Skin of body (tissue), 2 donors: ENCODE measurements around the gene INMT. TPM values are rescaled to one million over a fixed set of nuclear protein-coding genes. Genes with fewer than 3 reads are reported as not detected.

ENCODE experiments used
- DNase-seq: peaks from one replicate; lab custom pipeline; 2025; lab: John Stamatoyannopoulos, UW
- total RNA-seq: library from RNA; depleted of rRNA; stranded (reverse); fragments of >200 nt; gene quantifications from one replicate; pipeline ENCODE4 v1.2.3, GENCODE V29; 2014

The INMT gene
- total RNA-seq, 1 donor from 2014 or later = 5.9 TPM

DNA sequence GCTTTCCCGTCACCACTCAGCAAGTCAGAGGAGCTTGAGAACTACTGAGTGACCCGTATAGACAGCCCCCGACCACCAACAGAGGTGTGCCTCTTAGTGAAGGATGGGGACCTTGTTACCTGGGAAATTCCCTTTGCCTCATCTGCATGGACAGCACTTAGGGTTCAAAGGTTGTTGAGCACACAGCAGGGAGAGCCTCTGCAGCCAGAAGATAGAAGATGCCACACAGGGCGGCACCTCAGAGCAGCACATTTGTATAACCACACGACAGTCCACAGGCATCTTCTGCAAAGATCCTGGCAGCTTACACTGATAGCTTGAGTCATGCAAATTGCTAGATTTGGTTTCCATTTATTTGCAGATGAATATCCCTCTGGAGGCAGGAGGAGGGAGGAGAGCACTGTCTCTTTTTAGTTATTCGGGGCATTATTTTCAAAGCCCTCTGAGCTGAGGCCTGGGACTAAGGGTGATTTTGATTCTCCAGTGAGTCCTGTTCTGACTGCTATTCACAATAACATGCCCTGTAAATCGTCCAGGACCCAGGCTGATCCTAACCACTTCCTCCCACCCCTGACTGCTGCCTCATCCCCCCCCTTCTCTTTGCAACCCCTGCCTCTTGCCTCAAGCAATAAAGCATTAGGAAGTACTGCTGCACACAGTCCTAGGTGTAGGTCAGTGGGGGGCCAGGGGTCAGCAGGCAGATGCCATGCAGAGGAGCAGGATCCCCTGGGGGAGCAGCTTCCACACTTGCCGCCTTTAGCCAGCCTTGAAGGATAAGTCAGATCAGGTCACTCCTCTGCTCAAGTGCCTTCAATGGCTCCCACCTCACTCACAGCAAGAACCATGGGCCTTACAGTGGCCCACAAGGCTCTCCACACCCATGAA is 24.6 kb upstream of the INMT start:
- no peak for DNase-seq

DNA sequence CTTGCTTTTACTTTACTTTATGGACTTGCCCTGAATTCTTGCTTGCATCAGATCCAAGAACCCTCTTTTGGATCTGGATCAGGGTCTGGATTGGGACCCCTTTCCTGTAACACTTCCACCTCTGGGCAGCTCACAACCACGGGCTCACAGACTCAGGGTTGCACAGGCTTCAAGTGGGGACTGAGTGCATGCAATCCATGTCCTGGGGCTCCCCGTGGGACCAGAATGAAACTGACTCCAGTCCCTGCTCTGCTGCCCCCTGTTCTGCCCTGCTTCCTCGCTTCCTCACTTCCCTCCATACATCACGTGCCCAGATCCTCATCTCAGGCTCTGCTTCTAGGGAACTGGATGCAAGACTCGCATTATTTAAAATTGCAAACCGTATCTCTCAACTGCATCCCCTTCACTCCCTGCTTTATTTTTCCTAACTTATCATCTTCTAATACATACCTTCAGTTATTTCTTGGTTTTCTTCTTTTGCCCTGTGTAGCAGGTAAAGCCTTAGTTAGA is 23.3 kb upstream of the INMT start:
- no peak for DNase-seq

DNA sequence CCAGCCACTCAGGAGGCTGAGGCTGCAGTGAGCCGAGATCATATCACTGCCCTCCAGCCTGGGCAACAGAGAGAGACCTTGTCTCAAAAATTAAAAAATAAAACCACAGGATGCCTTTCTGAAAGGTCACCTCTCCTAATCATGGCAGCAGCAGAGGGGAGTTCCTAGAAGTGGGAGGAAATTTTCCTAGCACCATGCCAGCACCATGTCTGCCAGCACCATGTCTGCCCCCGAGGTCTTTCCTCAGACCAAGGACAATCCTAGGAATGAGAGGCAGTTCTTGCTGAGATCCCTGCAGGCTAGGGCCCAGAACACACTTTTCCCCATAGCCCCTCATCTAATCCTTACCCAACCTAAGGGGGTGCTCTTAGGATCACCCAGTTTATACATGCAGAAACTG is 22.3 kb upstream of the INMT start:
- no peak for DNase-seq

DNA sequence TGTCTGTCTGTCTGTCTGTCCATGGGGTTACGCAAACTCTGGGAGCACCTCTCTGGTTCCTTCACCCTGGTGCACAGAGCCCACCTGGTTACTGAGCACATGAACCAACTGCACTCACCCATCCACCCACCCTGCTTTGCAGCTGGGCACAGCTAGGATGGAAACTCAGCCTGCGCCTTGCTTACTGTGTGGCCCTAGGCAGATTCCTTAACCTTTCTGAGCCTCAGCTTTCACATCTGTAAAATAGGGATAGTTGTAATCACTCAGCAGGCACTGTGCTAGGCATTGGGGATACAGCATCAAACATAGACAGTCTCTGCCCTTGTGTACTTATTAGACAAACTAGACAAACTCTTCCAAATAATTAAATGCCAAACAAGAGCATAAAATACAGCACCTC is 21.8 kb upstream of the INMT start:
- DNase-seq = no peak

DNA sequence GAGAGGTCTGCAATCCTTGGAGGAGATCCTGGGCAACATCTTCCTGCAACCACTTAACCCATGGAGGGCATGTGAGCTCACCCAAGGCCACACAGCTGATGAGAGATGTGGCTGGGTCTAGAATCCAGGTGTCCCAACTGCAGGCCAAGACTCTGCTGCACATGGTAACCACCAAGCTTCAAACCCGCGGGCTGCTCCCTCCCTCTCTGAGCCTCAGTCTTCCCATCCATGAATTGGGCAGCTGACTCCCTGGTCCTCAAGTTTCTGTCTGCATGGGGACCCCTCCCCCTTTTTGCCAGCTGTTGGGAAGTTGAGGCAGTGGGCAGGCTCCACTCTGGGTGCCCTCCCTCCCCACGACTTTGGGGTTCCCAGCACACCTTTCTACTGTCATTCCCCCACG is 20.9 kb upstream of the INMT start:
- DNase-seq = no peak

DNA sequence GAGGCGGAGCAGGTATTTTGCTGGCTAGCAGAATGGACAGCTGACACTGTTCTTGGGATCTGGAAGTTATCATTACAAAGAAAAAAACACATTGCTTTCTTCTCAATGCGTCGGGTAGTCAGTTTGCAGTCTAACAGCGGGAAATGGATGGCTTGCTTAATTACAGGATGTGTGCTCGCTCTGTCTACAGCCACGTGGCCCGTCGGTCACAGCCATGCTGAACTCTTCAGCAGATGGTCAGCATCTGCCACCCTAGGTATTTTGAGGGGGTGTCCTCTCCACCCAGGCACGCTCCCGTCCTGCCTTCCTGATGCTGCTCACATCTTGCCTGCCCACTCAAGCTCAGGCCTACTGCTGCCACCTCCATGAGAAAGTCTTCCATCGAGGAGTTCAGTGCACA is 20.4 kb upstream of the INMT start:
- DNase-seq = no peak

DNA sequence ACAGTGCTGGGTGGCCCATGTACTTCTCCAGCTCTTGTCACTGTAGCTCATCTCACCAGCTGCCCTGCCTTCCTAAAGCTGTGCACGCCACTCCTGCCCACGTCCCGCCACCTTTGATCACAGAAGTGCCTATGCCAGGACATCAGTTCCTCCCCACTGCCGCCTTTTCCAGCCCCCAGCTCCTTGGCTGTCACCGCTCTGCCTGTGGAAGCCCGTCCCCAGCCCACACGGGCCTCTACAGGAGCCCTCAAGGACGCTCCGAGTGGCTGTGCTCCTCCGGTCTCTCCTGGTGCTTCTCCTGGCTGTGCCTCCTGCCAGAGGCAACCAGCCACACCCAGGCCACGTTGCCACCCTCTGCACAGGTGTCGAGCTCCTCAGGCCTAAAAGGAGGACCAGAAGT is 19.3 kb upstream of the INMT start:
- no peak for DNase-seq

DNA sequence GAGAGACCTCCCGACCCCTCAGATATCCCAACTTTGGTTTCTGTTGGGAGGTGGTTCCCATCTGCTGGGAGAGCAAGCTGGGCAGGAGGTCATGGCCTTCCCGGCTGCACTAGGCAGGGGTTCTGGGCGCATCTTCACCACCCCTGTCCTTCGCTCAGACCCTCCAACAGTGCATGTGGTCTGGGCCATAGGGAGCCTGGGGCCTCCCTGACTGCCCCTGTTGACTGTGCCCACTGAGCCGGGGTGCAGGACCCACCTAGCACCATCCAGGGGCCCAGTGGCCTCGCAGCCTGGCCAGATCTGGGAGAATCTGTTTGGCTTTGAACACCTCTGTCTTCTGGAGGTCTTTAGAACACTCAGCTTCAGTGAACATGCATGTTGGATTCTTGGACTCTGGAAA is 18.7 kb upstream of the INMT start:
- DNase-seq = no peak

DNA sequence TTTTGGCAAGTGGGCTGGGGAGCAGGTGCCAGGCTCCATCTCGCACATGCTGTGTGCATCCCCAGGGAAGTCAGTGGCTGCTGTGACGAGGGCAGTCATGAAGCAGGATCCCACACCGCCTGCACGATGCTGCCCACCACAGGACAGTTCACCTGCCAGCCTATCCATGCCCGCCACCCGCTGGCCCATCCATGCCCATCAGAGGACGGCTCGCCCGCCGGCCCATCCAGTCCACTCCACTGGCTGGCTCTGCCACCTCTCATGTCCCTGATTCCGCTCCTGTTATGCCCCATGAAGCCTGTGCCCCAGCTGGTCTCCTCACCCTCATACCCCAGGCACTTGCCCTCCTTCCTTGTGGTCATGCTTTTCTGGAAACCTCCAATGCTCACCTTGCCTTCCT is 18.2 kb upstream of the INMT start:
- no peak for DNase-seq

DNA sequence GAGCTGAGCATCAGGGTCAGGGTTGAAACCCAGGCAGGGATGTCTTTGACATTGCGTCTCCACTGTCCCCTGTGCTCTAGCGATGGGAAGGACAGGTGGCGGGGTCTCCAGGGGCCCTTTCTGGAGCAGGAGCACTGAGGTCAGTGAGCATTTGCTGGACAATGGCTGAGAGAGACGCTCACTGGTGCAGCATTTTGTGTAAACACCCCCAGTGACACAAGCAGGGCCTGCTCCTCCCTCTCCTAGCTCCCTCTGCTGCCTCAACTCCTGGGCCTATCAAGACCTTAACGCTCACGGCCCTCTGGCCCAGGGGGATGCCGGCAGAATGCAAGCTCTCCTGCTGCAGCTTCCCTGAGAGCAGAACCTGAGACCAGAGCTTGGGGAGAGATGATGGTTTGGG is 17.4 kb upstream of the INMT start:
- no peak for DNase-seq

DNA sequence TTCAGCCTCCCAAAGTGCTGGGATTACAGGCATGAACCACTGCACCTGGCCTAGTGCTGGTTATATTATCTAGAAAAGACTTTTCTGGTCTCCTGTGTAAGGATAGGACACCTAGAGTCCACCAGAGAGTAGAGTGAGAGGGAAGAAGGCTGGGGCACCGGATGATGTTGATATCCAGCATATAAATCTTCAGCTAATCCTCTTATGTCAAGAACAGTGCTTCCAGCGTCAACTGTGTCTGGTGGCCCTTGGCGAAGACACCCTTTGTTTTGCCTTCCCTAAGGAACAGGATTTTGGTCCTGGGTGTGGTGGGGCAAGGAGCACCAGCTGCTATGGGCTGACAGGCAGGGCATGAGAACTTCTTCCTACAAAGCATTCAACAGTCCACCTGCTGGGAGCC is 16.3 kb upstream of the INMT start:
- DNase-seq = no peak

DNA sequence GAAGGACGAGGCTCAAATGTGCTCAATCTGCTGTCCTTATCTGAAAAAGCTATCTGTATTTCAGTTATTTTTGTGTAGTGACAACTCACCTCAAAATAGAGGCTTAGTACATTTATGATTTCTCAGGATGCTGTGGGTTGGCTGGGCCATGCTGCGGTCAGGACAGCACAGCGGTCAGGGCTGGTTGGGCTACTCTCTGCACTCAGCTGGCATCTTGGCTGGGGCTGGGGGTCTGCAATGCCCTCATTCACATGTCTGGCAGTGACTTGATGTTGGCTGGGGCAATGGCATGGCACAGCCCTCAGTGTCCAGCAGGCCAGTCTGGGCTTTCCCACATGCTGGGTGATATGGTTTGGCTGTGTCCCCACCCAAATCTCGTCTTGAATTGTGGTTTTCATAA is 15.6 kb upstream of the INMT start:
- no peak for DNase-seq

DNA sequence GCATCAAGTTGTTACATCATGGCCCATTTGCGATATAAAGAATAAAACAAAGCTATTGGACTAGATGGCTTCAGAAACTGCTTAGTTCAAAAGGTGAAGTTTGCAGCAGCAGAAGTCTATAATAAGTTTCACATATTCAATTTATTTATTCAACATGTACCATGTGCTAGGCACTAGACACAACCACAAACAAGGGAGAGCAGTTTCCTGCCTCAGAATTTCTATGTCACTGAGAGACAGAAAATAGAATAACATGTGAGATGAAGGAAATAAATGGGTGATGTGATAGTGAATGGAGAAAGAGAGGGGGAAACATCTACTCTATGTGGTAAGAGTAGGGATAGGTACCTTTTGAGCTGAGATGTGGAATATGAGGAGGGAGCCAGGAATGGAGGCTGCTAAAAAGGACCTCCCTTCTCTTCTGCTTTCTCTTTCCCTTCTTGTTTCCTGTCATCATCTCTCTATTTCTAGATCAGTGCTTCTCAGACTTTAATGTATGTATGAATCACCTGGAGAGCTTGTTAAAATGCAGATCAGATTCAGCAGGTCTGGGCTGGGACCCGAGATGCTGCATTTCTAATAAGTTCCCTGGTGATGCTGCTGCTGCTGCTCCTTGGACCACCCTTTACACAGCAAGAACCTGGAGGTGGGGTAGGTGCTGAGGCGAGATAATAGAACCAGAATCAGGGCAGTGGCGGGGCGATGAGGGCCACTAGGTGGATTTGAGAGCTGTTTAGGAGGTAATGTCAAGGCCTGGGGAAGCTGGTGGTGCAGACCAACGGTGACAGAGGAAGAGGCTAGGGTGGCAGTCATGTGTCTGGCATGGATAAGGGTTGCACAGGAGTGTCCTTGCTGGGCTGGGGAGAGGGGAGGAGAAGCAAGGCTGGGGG is 13.7 kb upstream of the INMT start:
- DNase-seq = no peak

DNA sequence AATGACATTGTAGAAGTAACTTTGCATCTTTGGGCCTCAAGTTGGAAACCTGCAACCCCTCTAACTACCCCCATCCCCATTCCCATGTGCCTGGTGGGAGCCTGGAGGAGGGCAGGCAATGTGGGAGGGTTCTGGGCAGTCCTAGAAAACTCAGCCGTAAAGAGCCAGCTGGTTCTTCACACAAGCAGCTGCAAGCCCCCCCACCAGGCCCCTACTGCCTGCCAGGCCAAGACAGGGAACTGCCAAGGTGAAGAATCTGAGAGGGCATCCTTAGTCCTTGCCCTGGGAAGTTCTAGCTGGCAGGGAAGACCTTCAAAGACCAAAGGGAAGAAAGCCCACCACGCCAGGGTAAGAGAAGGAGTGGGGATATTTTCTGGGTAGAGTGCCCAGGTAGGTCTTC is 12.2 kb upstream of the INMT start:
- DNase-seq = no peak

DNA sequence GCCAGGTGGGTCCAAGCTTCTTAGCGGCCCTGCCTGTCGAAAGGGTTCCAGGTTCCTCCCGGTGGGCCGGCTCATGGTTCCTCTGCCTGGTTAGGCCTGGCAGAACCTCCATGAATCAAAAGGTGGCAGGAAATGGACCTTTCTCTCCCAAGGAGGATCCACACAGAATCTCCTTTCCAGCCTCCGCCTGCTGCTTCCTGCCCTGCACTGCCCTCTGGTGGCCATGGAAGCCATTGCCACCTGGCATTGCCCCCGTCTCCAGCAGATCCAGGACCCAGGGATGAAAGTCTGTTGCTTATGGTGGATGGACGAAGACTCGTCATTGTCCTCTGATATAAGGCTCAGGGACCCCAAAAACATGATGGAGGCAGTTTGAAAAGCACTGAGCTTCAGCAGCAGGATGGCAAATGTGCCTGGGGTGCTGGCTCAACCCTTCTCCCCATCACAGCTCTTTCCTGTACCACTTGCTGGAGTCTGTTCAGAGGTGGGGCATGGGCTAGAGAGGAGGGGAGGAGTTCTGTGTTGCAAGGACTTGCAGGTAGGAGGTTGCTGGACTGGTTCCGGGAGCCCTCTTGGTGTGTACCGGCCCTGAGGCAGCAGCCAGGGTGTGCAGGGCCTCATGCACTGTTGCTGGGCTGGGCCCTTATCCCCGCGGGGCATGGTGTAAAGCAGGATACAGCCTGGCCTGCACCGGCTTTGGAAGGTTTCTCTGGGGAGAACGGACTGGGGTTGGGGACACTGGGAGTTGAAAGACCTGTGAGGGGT is 11.3 kb upstream of the INMT start:
- peak; percentile 6 for DNase-seq

DNA sequence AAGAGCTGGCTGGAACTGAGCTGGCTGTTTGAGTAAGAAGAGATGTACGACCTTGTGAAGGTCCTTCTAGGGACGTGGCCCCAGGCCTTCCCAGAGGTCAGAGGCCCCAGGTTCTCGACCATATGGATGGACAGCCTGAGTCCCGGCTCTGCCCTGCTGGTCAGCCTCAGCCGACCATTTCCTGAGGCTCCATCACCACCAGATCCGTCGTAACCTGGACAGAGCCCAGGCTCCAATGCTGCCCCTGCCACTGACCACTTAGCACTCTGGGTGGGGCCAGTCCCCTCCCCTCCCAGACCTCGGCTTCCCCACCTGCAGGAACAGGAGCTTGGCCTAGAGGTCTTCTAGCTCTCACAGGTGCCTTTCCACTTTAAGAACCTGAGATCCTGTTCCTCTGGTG is 10.6 kb upstream of the INMT start:
- no peak for DNase-seq

DNA sequence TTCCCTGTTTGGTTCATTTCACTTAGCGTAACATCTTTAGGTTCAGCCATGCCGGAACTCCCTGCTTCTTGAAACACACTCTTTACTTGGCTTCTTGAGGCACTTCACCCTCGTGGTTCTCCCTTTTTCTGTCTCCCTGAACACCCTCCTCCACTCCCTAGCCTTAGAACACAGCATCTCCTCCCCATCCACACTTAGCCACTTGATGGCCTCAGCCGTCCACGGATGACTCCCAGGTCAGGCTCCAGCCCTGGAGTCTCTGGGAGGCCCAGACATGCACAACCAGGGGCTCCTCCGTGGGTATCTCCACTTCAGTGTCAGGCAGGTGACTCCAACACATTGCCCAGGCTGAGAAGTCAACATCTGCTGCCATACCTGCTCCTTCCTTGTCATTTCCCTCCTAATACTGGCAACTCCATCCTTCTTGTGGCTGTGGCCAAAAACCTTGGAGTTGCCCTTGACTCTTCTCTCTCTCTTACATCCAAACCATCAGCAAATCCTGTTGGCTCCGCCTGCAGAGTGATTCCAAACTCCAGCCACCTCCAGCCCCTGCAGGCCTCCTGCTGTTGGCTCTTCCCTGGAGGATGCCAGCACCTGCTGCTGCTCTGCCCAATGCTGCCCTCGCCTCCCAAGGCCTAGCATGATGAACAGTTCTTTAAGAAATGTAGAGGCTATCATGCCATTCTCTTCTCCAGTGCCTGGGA is 8.4 kb upstream of the INMT start:
- DNase-seq = no peak

DNA sequence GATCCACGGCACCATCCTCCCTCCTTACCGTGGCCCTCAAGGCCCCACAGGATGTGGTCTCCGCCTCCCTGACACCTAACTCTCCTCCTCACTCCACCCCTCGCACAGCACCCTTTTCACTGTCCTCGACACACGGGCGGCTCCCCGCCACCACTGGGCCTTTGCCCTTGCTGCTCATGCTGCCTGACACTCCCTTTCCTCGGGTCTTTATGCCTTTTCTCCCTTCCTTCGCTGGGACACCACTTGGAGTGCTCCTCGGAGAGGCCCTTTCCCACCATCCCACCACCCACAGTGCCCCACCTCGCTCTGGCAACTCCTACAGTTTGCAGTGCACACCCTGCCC is 7.9 kb upstream of the INMT start:
- DNase-seq = no peak

DNA sequence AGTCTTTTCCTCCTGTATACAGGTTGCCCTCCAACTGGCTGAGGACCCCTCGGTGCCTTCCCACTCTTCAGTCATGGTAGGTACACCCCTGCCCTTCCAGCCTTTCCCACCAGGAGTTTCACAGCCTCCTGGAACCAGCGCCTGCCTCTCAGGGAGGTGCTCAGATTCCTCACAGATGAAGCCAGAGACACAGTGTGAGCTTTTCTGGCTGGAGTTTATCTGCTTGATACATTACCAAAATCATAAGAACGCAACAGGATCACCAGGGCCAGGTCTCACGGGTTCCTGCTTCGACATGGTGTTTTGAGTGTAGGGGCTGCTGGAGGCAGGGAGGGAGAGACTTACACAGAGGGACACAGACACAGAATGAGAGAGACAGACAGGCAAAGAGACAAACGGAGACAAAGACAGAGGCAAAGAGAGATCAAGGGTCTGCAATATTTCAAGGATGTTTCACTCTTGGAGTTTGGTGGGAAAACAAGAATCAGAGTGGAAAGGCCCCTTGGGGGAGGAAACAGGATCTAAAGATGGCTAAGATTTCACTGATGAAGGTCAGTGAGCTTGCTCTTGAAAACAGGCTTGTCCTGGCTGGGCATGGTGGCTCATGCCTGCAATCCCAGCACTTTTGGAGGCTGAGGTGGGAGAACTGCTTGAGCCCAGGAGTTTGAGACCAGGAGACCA is 6.5 kb upstream of the INMT start:
- peak; percentile 25 for DNase-seq

DNA sequence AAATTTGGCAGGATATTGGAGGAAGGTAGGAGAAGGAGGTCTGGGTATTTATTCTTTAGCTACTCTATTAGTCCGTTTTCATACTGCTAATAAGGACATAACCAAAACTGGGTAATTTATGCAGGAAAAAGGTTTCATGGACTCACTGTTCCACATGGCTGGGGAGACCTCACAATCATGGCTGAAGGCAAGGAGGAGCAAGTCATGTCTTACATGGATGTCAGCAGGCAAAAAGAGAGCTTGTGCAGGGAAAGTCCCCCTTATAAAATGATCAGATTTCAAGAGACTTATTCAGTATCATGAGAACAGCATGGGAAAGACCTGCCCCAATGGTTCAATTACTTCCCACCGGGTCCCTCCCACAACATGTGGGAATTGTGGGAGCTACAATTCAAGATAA is 1.9 kb upstream of the INMT start:
- no peak for DNase-seq
